NCI-H748 treated with DMSO at 0.1 percent for 48 hours (cell line): ENCODE results near the gene ELMOD2.

Experiments used
- DNase-seq: peaks from one replicate; lab custom pipeline; 2025; lab: John Stamatoyannopoulos, UW

The ELMOD2 gene

DNA sequence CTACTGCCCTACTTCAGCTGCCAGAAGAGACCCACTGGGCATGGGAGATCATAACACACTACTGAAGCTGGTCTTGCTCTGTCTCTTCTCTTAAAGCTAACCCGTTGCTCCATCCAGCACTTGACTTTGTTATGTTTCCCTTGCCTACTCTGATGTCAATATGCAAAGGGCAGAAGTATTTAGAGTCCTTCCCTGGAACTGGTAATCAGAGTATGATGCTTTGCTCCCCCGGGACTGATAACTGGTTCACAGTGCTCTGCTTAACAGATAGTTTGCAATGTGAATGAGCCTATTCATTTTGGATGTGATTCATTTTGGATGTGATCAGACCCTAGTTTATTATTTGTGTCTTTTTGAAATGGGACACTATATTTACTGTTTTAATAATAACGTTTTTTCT lies 57.1 kb downstream of the ELMOD2 start:
- DNase-seq, result no peak

DNA sequence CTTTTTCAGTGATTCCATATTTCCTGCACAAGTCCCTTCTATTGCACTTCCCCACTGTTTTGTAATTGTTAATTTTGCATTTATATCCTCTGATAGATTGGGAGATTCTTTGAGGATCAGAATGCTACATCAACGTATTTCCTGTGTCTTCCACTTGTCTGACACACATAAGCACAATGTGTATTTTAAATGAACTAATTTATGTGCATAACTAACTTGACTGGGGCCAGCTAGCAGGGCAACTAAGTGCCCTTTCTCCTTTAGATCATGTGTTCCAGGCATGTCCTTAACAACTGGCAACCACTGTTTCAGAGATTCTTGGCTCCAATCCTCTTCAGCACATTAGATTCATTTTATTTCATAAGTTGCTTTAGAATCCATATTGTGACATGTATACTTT lies 60.5 kb downstream of the ELMOD2 start:
- no peak for DNase-seq

DNA sequence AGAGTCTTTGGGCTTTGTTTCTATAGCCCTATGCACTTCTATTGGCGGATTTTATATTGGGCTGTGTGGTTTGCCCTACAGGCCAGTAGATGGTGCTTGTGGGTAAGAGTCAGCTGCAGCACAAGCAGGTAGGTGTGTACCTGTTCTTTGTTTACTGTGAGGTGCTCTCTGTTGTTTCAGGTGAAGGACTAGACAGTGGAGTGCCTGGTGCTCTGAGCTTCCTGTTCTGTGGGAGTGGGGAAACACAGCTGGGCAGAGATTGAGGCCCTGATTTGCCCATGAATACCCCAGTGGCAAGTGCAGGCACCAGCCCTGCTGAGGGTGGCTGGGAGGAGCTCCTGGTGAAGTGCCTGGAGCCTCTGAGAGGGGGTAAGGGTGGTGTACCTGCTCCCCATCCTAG lies 71.1 kb downstream of the ELMOD2 start:
- peak; percentile 26 for DNase-seq

DNA sequence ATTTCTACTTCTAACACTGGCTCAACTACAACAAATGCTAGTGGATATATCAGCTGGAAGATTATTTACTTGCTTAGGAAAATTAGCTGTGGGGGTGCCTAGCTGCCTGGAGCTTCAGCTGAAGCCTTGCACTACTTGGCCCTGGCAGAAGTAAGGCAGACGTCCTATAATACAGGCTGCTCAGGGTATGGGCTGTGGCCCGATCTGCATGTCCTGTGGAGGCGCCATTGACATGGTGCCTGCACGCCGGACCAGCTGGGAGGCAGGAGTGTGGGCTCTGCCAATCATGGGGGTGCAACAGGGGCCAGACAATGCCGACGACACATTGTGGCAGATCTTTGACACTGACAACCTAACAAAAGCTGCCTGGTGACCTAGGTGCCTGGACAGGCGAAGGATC lies 76.4 kb downstream of the ELMOD2 start:
- DNase-seq, result no peak

DNA sequence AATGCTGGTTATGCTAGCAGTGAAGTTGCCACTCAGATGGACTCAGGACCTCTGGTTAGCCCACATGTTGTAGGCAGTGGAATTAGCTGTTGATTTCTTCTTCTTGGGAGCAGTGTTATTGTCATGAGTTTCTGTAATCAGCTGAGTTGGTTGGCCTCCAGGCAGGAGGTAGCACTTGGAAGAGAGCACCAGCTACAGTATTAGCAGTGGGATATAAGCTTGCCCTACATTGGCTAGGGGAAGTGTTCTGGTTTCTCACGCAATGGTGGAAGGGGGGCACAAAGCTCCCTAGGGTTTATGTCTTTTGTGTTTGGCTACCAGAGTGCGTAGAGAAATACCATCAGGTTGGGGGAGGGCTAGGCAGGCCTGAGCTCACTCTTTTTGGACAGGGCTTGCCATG lies 78.7 kb downstream of the ELMOD2 start:
- no peak for DNase-seq

DNA sequence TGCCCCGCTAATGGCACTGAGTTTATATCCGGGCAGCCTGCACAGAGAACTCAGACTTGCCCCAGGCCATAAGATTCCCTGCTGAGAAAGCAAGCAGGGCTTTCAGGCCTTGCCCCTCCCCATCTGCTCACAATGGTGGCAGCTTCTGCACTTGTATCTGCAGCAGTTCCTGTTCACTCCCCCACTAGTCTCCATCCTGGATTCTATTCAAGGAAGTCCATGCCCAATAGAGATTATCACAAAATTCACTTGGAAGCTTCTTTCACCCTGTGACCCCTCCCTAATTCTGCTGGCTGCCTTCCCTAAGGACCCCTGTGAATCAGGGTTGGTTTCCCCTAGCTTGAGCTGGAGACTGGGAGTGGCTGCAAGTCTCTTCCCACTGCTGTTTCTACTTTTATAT lies 79.3 kb downstream of the ELMOD2 start:
- no peak for DNase-seq
